ENCODE results near the gene DNAJC3. TPM values are rescaled to one million over a fixed set of nuclear protein-coding genes. Genes with fewer than 3 reads are reported as not detected.

Gene DNAJC3
- total RNA-seq, 1 experiment from 2014 or later = 113 TPM

- peaks cover 35% of the 10 kb centered on the region for H3K9me3 Mint-ChIP-seq (ENCODE audit: unreplicated experiment)
- H3K4me3 Mint-ChIP-seq (ENCODE audit: unreplicated experiment) = no peak overlapping the region
- TF ChIP-seq, protein P1, sequence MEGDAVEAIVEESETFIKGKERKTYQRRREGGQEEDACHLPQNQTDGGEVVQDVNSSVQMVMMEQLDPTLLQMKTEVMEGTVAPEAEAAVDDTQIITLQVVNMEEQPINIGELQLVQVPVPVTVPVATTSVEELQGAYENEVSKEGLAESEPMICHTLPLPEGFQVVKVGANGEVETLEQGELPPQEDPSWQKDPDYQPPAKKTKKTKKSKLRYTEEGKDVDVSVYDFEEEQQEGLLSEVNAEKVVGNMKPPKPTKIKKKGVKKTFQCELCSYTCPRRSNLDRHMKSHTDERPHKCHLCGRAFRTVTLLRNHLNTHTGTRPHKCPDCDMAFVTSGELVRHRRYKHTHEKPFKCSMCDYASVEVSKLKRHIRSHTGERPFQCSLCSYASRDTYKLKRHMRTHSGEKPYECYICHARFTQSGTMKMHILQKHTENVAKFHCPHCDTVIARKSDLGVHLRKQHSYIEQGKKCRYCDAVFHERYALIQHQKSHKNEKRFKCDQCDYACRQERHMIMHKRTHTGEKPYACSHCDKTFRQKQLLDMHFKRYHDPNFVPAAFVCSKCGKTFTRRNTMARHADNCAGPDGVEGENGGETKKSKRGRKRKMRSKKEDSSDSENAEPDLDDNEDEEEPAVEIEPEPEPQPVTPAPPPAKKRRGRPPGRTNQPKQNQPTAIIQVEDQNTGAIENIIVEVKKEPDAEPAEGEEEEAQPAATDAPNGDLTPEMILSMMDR (IDR thresholded peaks at IDR 0.05; ENCODE audit: unreplicated experiment) = no peak
- ChIA-PET POLR2A (interaction anchor here (0.6 to 2.1 kb wide), 2 partner anchors 9 to 28 kb away, joined by 3 to 6 read pairs; partner anchors contain the start of gene DZIP1), CTCF (interaction anchor here (1.0 to 3.2 kb wide), 9 partner anchors 9 to 291 kb away, joined by 3 to 19 read pairs (median 4); no protein-coding TSS in a partner anchor)
- no peak overlapping the region for H3K27ac Mint-ChIP-seq (ENCODE audit: low read depth, unreplicated experiment)
- H3K27me3 Mint-ChIP-seq (ENCODE audit: insufficient read depth, unreplicated experiment) = no peaks in the 10 kb centered on the region
- DNase-seq (ENCODE audit: unreplicated experiment) = no peak
- peaks cover 10% of the 10 kb centered on the region for H3K36me3 Mint-ChIP-seq (ENCODE audit: insufficient read depth, unreplicated experiment)
- peaks cover 23% of the 10 kb centered on the region for H3K4me1 Mint-ChIP-seq (ENCODE audit: insufficient read depth, unreplicated experiment)
- intact Hi-C loops (cut with micrococcal nuclease) = no loop called here
- no TSS peak for BruUV-seq (replicated peaks)
These were observed 5.3 kb upstream of the DNAJC3 start for GRCh38 chr13:95671597-95671996.

DNA sequence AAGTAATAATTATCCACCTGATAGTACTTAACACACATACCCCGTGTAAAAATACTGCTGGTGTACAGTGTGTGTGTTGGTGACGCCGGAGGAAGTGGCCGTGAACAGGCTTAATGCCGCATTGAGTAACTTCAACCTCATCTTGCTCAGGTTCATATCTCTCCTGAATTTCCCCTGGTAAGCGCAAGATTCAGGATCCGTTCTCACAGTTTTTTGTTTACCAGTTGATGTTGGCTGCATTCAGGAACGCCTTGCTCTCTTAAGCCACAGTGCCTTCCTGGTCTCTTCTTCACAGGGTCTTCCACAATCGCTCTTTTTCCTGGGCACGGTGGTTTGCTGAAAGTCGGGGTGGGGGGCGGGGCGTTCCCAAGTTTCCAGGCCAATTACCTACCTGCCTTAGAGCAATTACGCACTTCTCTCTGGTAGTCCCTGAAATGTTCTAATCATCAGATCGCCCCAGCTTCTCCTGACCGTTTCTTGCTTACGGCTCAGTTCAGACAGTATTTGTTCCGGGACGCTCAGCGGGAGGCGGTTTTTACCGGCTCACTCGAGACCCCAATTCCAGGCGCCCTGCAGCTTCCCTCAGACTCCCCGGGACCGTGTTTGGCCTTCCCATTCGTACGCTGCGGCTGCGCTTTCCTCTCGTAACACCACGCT is 706 bp upstream of the DNAJC3 start:
- peak overlapping the region; percentile 90 for H3K4me3 Mint-ChIP-seq (ENCODE audit: unreplicated experiment)
- H3K4me1 Mint-ChIP-seq (ENCODE audit: insufficient read depth, unreplicated experiment) = peaks cover 45% of the 10 kb centered on the region
- BruUV-seq (replicated peaks) = TSS peak; percentile 64
- DNase-seq (ENCODE audit: unreplicated experiment) = peak; percentile 75
- peak overlapping the region; percentile 94 for H3K27ac Mint-ChIP-seq (ENCODE audit: low read depth, unreplicated experiment)
- TF ChIP-seq, protein P1 (IDR thresholded peaks at IDR 0.05; ENCODE audit: unreplicated experiment) = no peak
- CTCF ChIA-PET = interaction anchor here (0.7 to 1.3 kb wide), 6 partner anchors 11 to 638 kb away, joined by 3 to 6 read pairs (median 4); no protein-coding TSS in a partner anchor
- peaks cover 3% of the 10 kb centered on the region for H3K9me3 Mint-ChIP-seq (ENCODE audit: unreplicated experiment)
- peaks cover 15% of the 10 kb centered on the region for H3K36me3 Mint-ChIP-seq (ENCODE audit: insufficient read depth, unreplicated experiment)
- intact Hi-C loops (cut with micrococcal nuclease) = loop anchor here (1.0 to 5.0 kb wide), 3 partner anchors 38 to 156 kb away; no protein-coding TSS in a partner anchor
- no peaks in the 10 kb centered on the region for H3K27me3 Mint-ChIP-seq (ENCODE audit: insufficient read depth, unreplicated experiment)
- POLR2A ChIA-PET = interaction anchor here (0.6 to 1.6 kb wide), 73 partner anchors 8 to 1763 kb away, joined by 3 to 37 read pairs (median 4); partner anchors contain the start of genes ABCC4, DZIP1, MBNL2 and RAP2A

- TF ChIP-seq, protein P1 (IDR thresholded peaks at IDR 0.05; ENCODE audit: unreplicated experiment) = no peak
- TSS peak; percentile 41 for BruUV-seq (replicated peaks)
- CTCF ChIA-PET = interaction anchor here (0.7 kb wide), 1 partner anchor 33 kb away, joined by 3 read pairs; no protein-coding TSS in a partner anchor
- Mint-ChIP-seq H3K27ac (ENCODE audit: low read depth, unreplicated experiment) (peak overlapping the region; percentile 94), H3K9me3 (ENCODE audit: unreplicated experiment) (no peaks in the 10 kb centered on the region), H3K4me1 (ENCODE audit: insufficient read depth, unreplicated experiment) (peaks cover 58% of the 10 kb centered on the region), H3K4me3 (ENCODE audit: unreplicated experiment) (peak overlapping the region; percentile 90), H3K36me3 (ENCODE audit: insufficient read depth, unreplicated experiment) (peaks cover 15% of the 10 kb centered on the region), H3K27me3 (ENCODE audit: insufficient read depth, unreplicated experiment) (no peaks in the 10 kb centered on the region)
- intact Hi-C loops (cut with micrococcal nuclease) = loop anchor here (1.0 to 5.0 kb wide), 4 partner anchors 21 to 155 kb away; no protein-coding TSS in a partner anchor
- POLR2A ChIA-PET = interaction anchor here (0.5 to 1.9 kb wide), 18 partner anchors 10 to 1447 kb away, joined by 3 to 37 read pairs (median 8); no protein-coding TSS in a partner anchor
- peak; percentile 46 for DNase-seq (ENCODE audit: unreplicated experiment)
These were observed 776 bp downstream of the DNAJC3 start for GRCh38 chr13:95677564-95678266.

- Mint-ChIP-seq H3K4me3 (ENCODE audit: unreplicated experiment) (peak overlapping the region; percentile 90), H3K27me3 (ENCODE audit: insufficient read depth, unreplicated experiment) (no peaks in the 10 kb centered on the region), H3K9me3 (ENCODE audit: unreplicated experiment) (no peaks in the 10 kb centered on the region), H3K4me1 (ENCODE audit: insufficient read depth, unreplicated experiment) (peaks cover 52% of the 10 kb centered on the region), H3K36me3 (ENCODE audit: insufficient read depth, unreplicated experiment) (peaks cover 15% of the 10 kb centered on the region), H3K27ac (ENCODE audit: low read depth, unreplicated experiment) (peak overlapping the region; percentile 94)
- DNase-seq (ENCODE audit: unreplicated experiment) = no peak
- ChIA-PET POLR2A (interaction anchor here (0.6 to 1.9 kb wide), 17 partner anchors 9 to 423 kb away, joined by 3 to 11 read pairs (median 4); no protein-coding TSS in a partner anchor), CTCF (interaction anchor here (0.6 to 1.0 kb wide), 4 partner anchors 19 to 1367 kb away, joined by 3 to 4 read pairs (median 3); no protein-coding TSS in a partner anchor)
- TF ChIP-seq, protein P1 (IDR thresholded peaks at IDR 0.05; ENCODE audit: unreplicated experiment) = no peak
- no TSS peak for BruUV-seq (replicated peaks)
- intact Hi-C loops (cut with micrococcal nuclease) = loop anchor here (2.0 to 5.0 kb wide), 3 partner anchors 20 to 153 kb away; no protein-coding TSS in a partner anchor
These were observed 2.0 kb downstream of the DNAJC3 start for GRCh38 chr13:95678967-95679366.
